Erythroblast (primary cell): ENCODE results near the gene RGR.

Source experiments
- GATA1 ChIP-seq: IDR thresholded peaks from 2 replicates; pipeline ENCODE4 v1.6.1; 2011; ENCODE audit warnings: low read depth, mild to moderate bottlenecking, control low read depth, low read length, moderate library complexity
- POLR2A ChIP-seq: IDR thresholded peaks from 2 replicates; pipeline ENCODE4 v1.6.1; 2011; ENCODE audit warnings: mild to moderate bottlenecking, low read length

GRCh38 chr10:84306751-84307384 is 62.0 kb downstream of the RGR start:
- TF ChIP-seq POLR2A: no peak
- no peak for TF ChIP-seq GATA1
